Measurements from ENCODE around the gene CHI3L1. TPM values are rescaled to one million over a fixed set of nuclear protein-coding genes. Genes with fewer than 3 reads are reported as not detected.

The CHI3L1 gene
- total RNA-seq, 1 donor from 2014 or later: not detected

- H3K27me3 Mint-ChIP-seq: peaks cover 46% of the 10 kb centered on the region
- TF ChIP-seq, protein P1, sequence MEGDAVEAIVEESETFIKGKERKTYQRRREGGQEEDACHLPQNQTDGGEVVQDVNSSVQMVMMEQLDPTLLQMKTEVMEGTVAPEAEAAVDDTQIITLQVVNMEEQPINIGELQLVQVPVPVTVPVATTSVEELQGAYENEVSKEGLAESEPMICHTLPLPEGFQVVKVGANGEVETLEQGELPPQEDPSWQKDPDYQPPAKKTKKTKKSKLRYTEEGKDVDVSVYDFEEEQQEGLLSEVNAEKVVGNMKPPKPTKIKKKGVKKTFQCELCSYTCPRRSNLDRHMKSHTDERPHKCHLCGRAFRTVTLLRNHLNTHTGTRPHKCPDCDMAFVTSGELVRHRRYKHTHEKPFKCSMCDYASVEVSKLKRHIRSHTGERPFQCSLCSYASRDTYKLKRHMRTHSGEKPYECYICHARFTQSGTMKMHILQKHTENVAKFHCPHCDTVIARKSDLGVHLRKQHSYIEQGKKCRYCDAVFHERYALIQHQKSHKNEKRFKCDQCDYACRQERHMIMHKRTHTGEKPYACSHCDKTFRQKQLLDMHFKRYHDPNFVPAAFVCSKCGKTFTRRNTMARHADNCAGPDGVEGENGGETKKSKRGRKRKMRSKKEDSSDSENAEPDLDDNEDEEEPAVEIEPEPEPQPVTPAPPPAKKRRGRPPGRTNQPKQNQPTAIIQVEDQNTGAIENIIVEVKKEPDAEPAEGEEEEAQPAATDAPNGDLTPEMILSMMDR (conservative IDR thresholded peaks at IDR 0.05): no peak
- H3K9me3 Mint-ChIP-seq: no peaks in the 10 kb centered on the region
- H3K4me1 Mint-ChIP-seq (ENCODE audit: unreplicated experiment): peaks cover 10% of the 10 kb centered on the region
- H3K27ac Mint-ChIP-seq: no peak overlapping the region
- H3K36me3 Mint-ChIP-seq: no peaks in the 10 kb centered on the region
- no peak overlapping the region for H3K4me3 Mint-ChIP-seq
- DNase-seq (ENCODE audit: extremely low spot score, unreplicated experiment): no peak
These were observed 30.7 kb upstream of the CHI3L1 start for GRCh38 chr1:203217139-203217655.

- Mint-ChIP-seq H3K27me3 (peaks cover 46% of the 10 kb centered on the region), H3K27ac (no peak overlapping the region), H3K9me3 (no peaks in the 10 kb centered on the region), H3K4me3 (no peak overlapping the region), H3K36me3 (no peaks in the 10 kb centered on the region), H3K4me1 (ENCODE audit: unreplicated experiment) (peaks cover 10% of the 10 kb centered on the region)
- TF ChIP-seq, protein P1 (conservative IDR thresholded peaks at IDR 0.05): peak; percentile 90
- DNase-seq (ENCODE audit: extremely low spot score, unreplicated experiment): no peak
These were observed 30.0 kb upstream of the CHI3L1 start for GRCh38 chr1:203216274-203217138.

DNA sequence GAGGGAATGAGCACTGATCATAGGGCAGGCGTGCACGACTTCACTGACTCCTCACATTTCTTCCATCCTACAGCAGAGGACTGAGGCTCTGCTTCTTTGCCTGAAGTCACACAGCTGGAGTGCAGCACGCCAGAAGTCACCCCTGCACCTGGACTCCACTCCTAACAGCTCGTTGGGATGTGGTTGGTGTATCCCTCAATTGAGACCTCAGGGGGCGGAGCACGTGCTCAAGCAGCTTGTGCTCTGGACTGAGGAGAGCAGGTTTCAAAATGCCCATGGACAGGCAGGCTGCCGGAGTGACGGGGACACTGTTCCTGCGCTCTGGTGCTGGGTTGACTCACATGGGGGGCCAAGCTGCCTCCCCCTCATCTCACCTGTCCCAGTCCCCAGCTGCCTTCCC, 29.1 kb upstream of the CHI3L1 start:
- no peak for DNase-seq (ENCODE audit: extremely low spot score, unreplicated experiment)
- Mint-ChIP-seq H3K4me3 (no peak overlapping the region), H3K27me3 (peaks cover 45% of the 10 kb centered on the region), H3K4me1 (ENCODE audit: unreplicated experiment) (peaks cover 10% of the 10 kb centered on the region), H3K27ac (no peak overlapping the region), H3K9me3 (no peaks in the 10 kb centered on the region), H3K36me3 (no peaks in the 10 kb centered on the region)
- TF ChIP-seq, protein P1 (conservative IDR thresholded peaks at IDR 0.05): no peak

DNA sequence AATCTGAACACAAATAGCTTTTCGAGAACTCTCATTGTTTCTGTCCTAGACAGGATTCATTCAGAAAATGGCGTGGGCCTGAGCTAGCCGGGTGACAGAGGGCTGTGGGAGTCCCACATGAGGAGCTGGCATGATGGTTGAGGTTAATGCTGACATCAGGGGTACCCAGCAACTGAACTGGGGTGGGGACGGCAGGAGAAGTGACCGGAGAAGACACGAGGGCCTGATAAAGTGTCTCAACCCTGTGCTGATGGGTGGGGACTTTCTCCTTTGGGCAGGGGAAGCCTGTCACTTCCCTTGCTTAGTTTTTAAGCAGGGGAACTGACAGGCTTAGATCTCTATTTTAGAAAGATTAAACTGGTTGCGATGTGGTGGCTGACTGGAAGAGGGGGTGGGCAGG, 28.4 kb upstream of the CHI3L1 start:
- Mint-ChIP-seq H3K4me1 (ENCODE audit: unreplicated experiment) (peaks cover 10% of the 10 kb centered on the region), H3K4me3 (no peak overlapping the region), H3K9me3 (no peaks in the 10 kb centered on the region), H3K27ac (no peak overlapping the region), H3K27me3 (peaks cover 44% of the 10 kb centered on the region), H3K36me3 (no peaks in the 10 kb centered on the region)
- no peak for DNase-seq (ENCODE audit: extremely low spot score, unreplicated experiment)
- TF ChIP-seq, protein P1 (conservative IDR thresholded peaks at IDR 0.05): no peak

DNA sequence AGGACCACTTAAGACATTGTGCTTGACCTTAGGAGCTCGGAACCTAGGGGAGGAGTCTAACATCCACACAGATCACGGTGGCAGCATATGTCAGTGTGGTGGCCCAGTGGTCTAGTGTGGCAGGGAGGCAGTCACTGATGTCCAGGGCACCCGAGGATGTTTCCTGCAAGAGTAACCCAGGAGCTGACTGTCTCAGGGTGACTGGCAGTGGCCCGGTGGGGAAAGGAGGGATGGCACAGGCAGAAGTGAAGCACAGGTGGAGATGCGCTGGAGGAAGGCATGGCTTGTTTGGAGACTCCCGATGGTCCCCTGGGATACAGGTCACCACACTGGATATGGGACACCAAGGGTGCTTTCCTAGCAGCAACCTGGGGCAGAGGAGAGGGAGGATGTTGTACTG, 26.6 kb upstream of the CHI3L1 start:
- H3K27me3 Mint-ChIP-seq: peaks cover 33% of the 10 kb centered on the region
- H3K9me3 Mint-ChIP-seq: no peaks in the 10 kb centered on the region
- TF ChIP-seq, protein P1 (conservative IDR thresholded peaks at IDR 0.05): no peak
- DNase-seq (ENCODE audit: extremely low spot score, unreplicated experiment): no peak
- no peaks in the 10 kb centered on the region for H3K36me3 Mint-ChIP-seq
- H3K4me3 Mint-ChIP-seq: no peak overlapping the region
- peaks cover 10% of the 10 kb centered on the region for H3K4me1 Mint-ChIP-seq (ENCODE audit: unreplicated experiment)
- no peak overlapping the region for H3K27ac Mint-ChIP-seq

Data from type B pancreatic cell (in vitro differentiated cells).